Esophagus squamous epithelium (tissue), 4 donors: ENCODE measurements around the gene PCK1.

Source experiments
- POLR2A ChIP-seq, 4 donors: fragments of 450-650 bp; IDR thresholded peaks; one replicate each; pipeline ENCODE4 v1.6.1; 2017; ENCODE audit warnings: antibody characterized with exemption in 4 of 4, mild to moderate bottlenecking in 4 of 4, moderate library complexity in 3 of 4
- TF ChIP-seq, protein P1 (sequence below), 6 experiments: fragments of 450-650 bp in 4 of 6; fragments of 200-600 bp in 2 of 6; sonication (generic) in 2 of 6; IDR thresholded peaks; one replicate each; pipeline ENCODE4 v1.5.1; 2016 to 2019; ENCODE audit warnings: antibody characterized with exemption in 6 of 6, mild to moderate bottlenecking in 4 of 6, moderate library complexity in 4 of 6

DNA sequence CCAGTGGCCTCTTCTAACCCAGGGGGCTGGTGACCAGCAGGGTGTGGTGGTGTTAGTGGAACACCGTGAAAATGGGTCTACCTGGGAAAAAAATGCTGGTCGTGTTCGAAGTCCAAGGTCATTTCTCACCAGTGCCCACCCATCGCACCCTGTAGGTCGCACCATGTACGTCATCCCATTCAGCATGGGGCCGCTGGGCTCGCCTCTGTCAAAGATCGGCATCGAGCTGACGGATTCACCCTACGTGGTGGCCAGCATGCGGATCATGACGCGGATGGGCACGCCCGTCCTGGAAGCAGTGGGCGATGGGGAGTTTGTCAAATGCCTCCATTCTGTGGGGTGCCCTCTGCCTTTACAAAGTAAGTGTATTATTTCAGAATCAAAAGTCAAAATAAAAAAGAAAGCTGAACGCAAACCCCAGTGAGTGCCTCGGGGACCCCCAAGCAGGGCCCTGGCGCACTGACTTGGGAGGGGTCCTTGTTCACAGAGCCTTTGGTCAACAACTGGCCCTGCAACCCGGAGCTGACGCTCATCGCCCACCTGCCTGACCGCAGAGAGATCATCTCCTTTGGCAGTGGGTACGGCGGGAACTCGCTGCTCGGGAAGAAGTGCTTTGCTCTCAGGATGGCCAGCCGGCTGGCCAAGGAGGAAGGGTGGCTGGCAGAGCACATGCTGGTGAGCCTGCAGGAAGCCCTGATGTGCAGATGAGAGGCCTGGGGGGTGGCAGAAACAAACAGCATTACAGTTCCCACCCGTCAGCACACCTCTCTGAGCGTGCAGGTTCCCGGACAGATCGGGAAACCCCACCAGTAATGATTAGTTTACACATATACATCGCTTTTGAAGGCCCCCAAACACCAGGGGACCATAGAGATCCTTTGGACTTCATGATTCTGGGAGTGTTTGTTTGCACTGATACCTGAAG is 1.9 kb downstream of the PCK1 start:
- TF ChIP-seq POLR2A (IDR thresholded peaks at IDR 0.05): no peak
- TF ChIP-seq, protein P1, sequence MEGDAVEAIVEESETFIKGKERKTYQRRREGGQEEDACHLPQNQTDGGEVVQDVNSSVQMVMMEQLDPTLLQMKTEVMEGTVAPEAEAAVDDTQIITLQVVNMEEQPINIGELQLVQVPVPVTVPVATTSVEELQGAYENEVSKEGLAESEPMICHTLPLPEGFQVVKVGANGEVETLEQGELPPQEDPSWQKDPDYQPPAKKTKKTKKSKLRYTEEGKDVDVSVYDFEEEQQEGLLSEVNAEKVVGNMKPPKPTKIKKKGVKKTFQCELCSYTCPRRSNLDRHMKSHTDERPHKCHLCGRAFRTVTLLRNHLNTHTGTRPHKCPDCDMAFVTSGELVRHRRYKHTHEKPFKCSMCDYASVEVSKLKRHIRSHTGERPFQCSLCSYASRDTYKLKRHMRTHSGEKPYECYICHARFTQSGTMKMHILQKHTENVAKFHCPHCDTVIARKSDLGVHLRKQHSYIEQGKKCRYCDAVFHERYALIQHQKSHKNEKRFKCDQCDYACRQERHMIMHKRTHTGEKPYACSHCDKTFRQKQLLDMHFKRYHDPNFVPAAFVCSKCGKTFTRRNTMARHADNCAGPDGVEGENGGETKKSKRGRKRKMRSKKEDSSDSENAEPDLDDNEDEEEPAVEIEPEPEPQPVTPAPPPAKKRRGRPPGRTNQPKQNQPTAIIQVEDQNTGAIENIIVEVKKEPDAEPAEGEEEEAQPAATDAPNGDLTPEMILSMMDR (IDR thresholded peaks at IDR 0.05): no peak
